ENCODE results near the gene MCM5. TPM values are rescaled to one million over a fixed set of nuclear protein-coding genes. Genes with fewer than 3 reads are reported as not detected.
A peak's percentile ranks its signal among the peaks of the same experiment; 100 is the strongest.

The MCM5 gene
- total RNA-seq, 3 donors from 2014 or later (not counting 1 experiment from before 2014, with no cell fraction given) = 59.3 to 73.8 (median 61.5) TPM

DNA sequence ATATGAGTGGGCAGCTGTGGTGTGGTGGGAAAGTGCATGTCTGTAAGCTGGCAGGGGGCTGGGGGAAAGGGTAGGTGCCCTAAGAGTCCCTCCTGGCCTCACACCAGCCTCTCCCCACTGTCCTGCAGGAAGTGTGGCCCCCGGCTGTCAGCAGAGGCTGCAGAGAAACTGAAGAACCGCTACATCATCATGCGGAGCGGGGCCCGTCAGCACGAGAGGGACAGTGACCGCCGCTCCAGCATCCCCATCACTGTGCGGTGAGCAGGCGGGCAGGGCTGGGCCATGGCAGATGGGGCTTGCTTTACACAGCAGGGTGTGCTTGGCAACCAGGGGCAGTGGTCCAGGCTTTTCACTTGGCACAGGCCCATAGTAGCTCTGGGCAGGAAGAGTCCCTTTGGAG is 19.8 kb downstream of the MCM5 start:
- peaks cover 93% of the 10 kb centered on the region for H3K36me3 ChIP-seq (ENCODE audit: control insufficient read depth, insufficient read depth, low read length)
- Mint-ChIP-seq H3K4me1 (no peaks in the 10 kb centered on the region), H3K27me3 (ENCODE audit: low read depth in 2 of 2) (no peaks in the 10 kb centered on the region), H3K4me3 (no peak overlapping the region), H3K27ac (no peak overlapping the region), H3K9me3 (no peaks in the 10 kb centered on the region), H3K36me3 (peaks cover 17% of the 10 kb centered on the region)
- no peak for DNase-seq
- TF ChIP-seq, protein P1, sequence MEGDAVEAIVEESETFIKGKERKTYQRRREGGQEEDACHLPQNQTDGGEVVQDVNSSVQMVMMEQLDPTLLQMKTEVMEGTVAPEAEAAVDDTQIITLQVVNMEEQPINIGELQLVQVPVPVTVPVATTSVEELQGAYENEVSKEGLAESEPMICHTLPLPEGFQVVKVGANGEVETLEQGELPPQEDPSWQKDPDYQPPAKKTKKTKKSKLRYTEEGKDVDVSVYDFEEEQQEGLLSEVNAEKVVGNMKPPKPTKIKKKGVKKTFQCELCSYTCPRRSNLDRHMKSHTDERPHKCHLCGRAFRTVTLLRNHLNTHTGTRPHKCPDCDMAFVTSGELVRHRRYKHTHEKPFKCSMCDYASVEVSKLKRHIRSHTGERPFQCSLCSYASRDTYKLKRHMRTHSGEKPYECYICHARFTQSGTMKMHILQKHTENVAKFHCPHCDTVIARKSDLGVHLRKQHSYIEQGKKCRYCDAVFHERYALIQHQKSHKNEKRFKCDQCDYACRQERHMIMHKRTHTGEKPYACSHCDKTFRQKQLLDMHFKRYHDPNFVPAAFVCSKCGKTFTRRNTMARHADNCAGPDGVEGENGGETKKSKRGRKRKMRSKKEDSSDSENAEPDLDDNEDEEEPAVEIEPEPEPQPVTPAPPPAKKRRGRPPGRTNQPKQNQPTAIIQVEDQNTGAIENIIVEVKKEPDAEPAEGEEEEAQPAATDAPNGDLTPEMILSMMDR (IDR thresholded peaks at IDR 0.05) = no peak
- 98% methylated on average over 10 of the region's 10 CpGs for WGBS (ENCODE audit: insufficient coverage)
- H3K4me1 ChIP-seq (ENCODE audit: control insufficient read depth, insufficient read depth, low read length) = no peaks in the 10 kb centered on the region
- H3K27me3 ChIP-seq (ENCODE audit: control insufficient read depth, insufficient read depth, low read length) = no peaks in the 10 kb centered on the region
- intact Hi-C loops (cut with micrococcal nuclease) = no loop called here
- H3K4me3 ChIP-seq (ENCODE audit: low read length) = no peak overlapping the region
- no peak overlapping the region for H3K27ac ChIP-seq (ENCODE audit: low read length)
- no peaks in the 10 kb centered on the region for H3K9me3 ChIP-seq (ENCODE audit: control insufficient read depth, insufficient read depth, low read length)
- no peak for ATAC-seq

DNA sequence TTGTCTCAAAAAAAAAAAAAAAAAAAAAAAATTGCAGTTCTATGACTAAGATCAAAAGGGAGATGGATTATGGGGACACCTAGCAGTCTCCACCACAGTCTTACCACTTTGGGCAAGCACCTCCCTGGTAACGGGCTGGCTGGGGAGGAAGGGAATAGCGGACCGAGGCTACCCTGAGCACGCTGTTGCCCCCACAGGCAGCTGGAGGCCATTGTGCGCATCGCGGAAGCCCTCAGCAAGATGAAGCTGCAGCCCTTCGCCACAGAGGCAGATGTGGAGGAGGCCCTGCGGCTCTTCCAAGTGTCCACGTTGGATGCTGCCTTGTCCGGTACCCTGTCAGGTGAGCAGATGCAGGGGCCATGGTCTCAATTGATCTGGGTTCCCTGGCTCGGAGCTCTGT is 21.2 kb downstream of the MCM5 start:
- Histone ChIP-seq H3K9me3 (ENCODE audit: control insufficient read depth, insufficient read depth, low read length) (no peaks in the 10 kb centered on the region), H3K27ac (ENCODE audit: low read length) (no peak overlapping the region), H3K4me3 (ENCODE audit: low read length) (no peak overlapping the region), H3K4me1 (ENCODE audit: control insufficient read depth, insufficient read depth, low read length) (no peaks in the 10 kb centered on the region), H3K36me3 (ENCODE audit: control insufficient read depth, insufficient read depth, low read length) (peaks cover 85% of the 10 kb centered on the region), H3K27me3 (ENCODE audit: control insufficient read depth, insufficient read depth, low read length) (no peaks in the 10 kb centered on the region)
- TF ChIP-seq, protein P1 (IDR thresholded peaks at IDR 0.05) = no peak
- Mint-ChIP-seq H3K4me3 (no peak overlapping the region), H3K4me1 (no peaks in the 10 kb centered on the region), H3K27me3 (ENCODE audit: low read depth in 2 of 2) (no peaks in the 10 kb centered on the region), H3K9me3 (no peaks in the 10 kb centered on the region), H3K27ac (no peak overlapping the region), H3K36me3 (peaks cover 15% of the 10 kb centered on the region)
- intact Hi-C loops (cut with micrococcal nuclease) = no loop called here
- ATAC-seq = no peak
- WGBS (ENCODE audit: insufficient coverage) = 97% methylated on average over 12 of the region's 12 CpGs
- no peak for DNase-seq

DNA sequence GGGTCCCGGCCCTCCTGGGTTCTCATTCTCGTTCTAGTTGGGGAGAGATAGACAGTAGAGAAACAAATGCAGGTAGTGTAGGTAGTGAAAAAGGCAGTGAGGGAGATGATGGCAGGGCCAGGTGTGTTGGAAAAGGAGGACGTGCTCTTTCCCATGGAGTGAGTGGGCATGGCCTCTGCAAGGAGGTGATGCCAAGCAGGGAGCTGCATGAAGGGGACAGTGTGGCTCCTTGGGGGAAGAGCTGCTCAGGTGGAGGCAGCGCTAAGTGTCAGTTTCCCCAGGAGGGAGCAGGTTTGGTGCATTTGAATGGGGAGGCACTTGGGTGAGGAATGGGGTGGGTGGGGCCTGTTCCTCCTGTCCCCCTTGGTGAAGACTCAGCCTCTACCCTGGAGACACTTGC is 22.2 kb downstream of the MCM5 start:
- intact Hi-C loops (cut with micrococcal nuclease) = no loop called here
- H3K27ac ChIP-seq (ENCODE audit: low read length) = no peak overlapping the region
- Mint-ChIP-seq H3K9me3 (no peaks in the 10 kb centered on the region), H3K4me1 (peaks cover 0 to 5% of the 10 kb centered on the region in 2 donors), H3K27me3 (ENCODE audit: low read depth in 2 of 2) (no peaks in the 10 kb centered on the region), H3K27ac (no peak overlapping the region), H3K4me3 (no peak overlapping the region), H3K36me3 (peaks cover 7% of the 10 kb centered on the region)
- no peaks in the 10 kb centered on the region for H3K4me1 ChIP-seq (ENCODE audit: control insufficient read depth, insufficient read depth, low read length)
- ATAC-seq (no peak), DNase-seq (no peak)
- H3K4me3 ChIP-seq (ENCODE audit: low read length) = no peak overlapping the region
- peaks cover 74% of the 10 kb centered on the region for H3K36me3 ChIP-seq (ENCODE audit: control insufficient read depth, insufficient read depth, low read length)
- no peaks in the 10 kb centered on the region for H3K27me3 ChIP-seq (ENCODE audit: control insufficient read depth, insufficient read depth, low read length)
- TF ChIP-seq, protein P1 (IDR thresholded peaks at IDR 0.05) = no peak
- WGBS (ENCODE audit: insufficient coverage) = 83% methylated on average over 4 of the region's 4 CpGs
- no peaks in the 10 kb centered on the region for H3K9me3 ChIP-seq (ENCODE audit: control insufficient read depth, insufficient read depth, low read length)

DNA sequence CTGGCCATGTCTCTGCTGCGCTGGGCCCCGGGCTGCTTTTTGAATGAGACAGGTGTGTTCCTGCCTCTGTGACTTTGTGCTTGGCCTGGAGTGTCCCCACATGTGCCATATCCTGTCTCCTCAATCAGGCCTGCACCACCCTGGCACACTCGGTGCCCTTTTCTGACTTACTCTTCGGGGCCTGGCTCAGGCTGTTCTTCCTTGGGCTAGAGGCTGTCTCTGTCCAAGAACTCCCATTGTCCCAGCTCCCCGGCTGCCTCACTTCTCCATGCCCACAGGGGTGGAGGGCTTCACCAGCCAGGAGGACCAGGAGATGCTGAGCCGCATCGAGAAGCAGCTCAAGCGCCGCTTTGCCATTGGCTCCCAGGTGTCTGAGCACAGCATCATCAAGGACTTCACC is 23.0 kb downstream of the MCM5 start:
- intact Hi-C loops (cut with micrococcal nuclease) = no loop called here
- TF ChIP-seq, protein P1 (IDR thresholded peaks at IDR 0.05) = no peak
- no peak overlapping the region for H3K27ac ChIP-seq (ENCODE audit: low read length)
- no peaks in the 10 kb centered on the region for H3K9me3 ChIP-seq (ENCODE audit: control insufficient read depth, insufficient read depth, low read length)
- DNase-seq = no peak
- H3K27me3 Mint-ChIP-seq (ENCODE audit: low read depth in 2 of 2) = no peaks in the 10 kb centered on the region
- peaks cover 0 to 5% of the 10 kb centered on the region in 2 donors for H3K4me1 Mint-ChIP-seq
- H3K4me3 ChIP-seq (ENCODE audit: low read length) = no peak overlapping the region
- peaks cover 7% of the 10 kb centered on the region for H3K36me3 Mint-ChIP-seq
- no peak overlapping the region for H3K4me3 Mint-ChIP-seq
- H3K27me3 ChIP-seq (ENCODE audit: control insufficient read depth, insufficient read depth, low read length) = no peaks in the 10 kb centered on the region
- no peaks in the 10 kb centered on the region for H3K9me3 Mint-ChIP-seq
- no peak for ATAC-seq
- peaks cover 66% of the 10 kb centered on the region for H3K36me3 ChIP-seq (ENCODE audit: control insufficient read depth, insufficient read depth, low read length)
- peak overlapping the region in 1 of 2 donors; percentile 7 for H3K27ac Mint-ChIP-seq
- WGBS (ENCODE audit: insufficient coverage) = 95% methylated on average over 9 of the region's 9 CpGs
- H3K4me1 ChIP-seq (ENCODE audit: control insufficient read depth, insufficient read depth, low read length) = no peaks in the 10 kb centered on the region
